IPS-18a (cell line): ENCODE data around the gene PTPRZ1.

ENCODE experiments used
- H3K27ac ChIP-seq: one replicate; pipeline ENCODE4 v1.5.1; 2013; ENCODE audit warnings: low read length
- H3K27me3 ChIP-seq: one replicate; pipeline ENCODE4 v1.6.1; 2013; ENCODE audit warnings: mild to moderate bottlenecking, low read length; ENCODE audit not compliant: control insufficient read depth, insufficient read depth
- H3K36me3 ChIP-seq: one replicate; pipeline ENCODE4 v1.6.1; 2013; ENCODE audit warnings: low read depth, low read length; ENCODE audit not compliant: control insufficient read depth
- H3K4me1 ChIP-seq: one replicate; pipeline ENCODE4 v1.6.1; 2013; ENCODE audit warnings: low read depth, low read length; ENCODE audit not compliant: control insufficient read depth
- H3K4me3 ChIP-seq: one replicate; pipeline ENCODE4 v1.5.1; 2013; ENCODE audit warnings: low read length
- H3K9ac ChIP-seq: one replicate; pipeline ENCODE4 v1.6.1; 2013; ENCODE audit warnings: mild to moderate bottlenecking, low read length, moderate library complexity
- H3K9me3 ChIP-seq: one replicate; pipeline ENCODE4 v1.6.1; 2013; ENCODE audit warnings: low read depth, low read length; ENCODE audit not compliant: control insufficient read depth

The PTPRZ1 gene

DNA sequence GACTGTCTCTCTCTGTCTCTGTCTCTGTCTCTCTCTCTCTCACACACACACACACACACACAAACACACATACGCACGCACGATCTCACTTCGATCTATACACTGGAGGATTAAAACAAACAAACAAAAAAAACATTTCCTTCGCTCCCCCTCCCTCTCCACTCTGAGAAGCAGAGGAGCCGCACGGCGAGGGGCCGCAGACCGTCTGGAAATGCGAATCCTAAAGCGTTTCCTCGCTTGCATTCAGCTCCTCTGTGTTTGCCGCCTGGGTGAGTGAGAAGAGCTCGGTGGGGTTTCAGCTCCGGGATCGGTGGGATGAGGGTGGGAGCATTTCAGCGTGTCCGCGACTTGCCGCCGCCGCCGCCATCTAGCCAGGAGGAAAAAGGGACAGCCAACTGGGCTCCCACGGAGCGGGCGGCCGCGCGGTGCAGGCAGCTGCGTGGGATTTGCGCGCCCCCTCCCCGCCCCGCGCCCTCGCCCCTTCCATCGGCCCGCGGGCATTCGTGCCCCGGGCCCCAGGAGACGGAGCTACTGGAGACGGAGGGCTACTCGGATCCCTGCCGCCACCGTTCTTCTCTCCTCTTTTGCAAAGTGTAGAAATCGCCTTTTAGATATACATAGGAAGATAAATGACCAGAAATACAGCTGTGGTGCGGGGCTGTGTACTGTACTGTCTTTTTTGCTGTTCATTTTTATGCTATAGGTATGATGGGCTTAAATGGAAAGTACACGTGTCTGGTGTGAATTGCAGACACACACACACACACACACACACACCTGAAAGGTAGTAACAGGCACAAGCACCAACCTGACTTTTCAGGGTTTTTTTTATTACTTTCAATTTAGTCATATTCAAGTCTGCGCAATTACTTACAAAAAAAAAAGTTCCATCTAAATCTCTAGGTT is 581 bp downstream of the PTPRZ1 start:
- no peaks in the 10 kb centered on the region for H3K9me3 ChIP-seq
- H3K36me3 ChIP-seq, result no peaks in the 10 kb centered on the region
- peak overlapping the region; percentile 60 for H3K27ac ChIP-seq
- H3K27me3 ChIP-seq, result no peaks in the 10 kb centered on the region
- H3K9ac ChIP-seq, result peak overlapping the region; percentile 97
- peaks cover 32% of the 10 kb centered on the region for H3K4me1 ChIP-seq
- peak overlapping the region; percentile 85 for H3K4me3 ChIP-seq

DNA sequence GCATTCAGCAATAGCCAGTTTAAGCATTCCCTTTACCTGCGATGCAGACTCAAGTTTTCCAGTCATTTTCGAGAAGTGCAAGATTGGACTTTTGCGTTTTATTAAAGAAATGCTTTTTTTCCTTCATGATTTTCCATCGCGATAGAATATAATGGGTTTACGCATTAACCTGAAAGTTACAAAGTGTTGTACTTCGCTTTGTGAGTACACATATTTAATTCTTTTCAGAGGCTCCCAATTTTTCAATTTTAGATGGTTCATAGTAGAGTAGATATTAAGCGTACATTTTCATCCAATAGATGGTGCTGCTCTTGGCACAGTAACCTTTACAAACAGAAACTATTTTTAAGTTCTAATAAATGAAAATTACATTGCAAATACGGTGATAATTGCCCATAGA is 1.3 kb downstream of the PTPRZ1 start:
- H3K4me1 ChIP-seq, result peaks cover 40% of the 10 kb centered on the region
- peak overlapping the region; percentile 97 for H3K9ac ChIP-seq
- no peaks in the 10 kb centered on the region for H3K9me3 ChIP-seq
- peaks cover 4% of the 10 kb centered on the region for H3K36me3 ChIP-seq
- peak overlapping the region; percentile 85 for H3K4me3 ChIP-seq
- H3K27me3 ChIP-seq, result no peaks in the 10 kb centered on the region
- peak overlapping the region; percentile 2 for H3K27ac ChIP-seq

DNA sequence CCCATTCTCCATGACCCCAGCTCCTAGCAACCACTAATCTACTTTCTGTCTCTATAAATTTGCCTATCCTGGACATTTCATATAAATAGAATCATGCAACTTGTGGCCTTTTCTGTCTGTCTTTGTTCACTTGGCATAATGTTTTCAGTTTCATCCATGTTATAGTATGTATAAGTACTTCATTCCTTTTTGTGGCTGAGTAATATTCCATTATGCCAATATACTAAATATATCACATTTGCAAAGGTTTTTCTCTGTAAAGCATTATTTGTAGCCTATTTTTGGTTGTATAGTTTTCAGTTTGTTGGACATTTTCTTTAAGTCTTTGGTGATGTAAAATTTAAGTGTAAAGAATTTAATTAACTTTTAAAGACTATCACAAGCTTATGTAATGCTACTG is 2.2 kb downstream of the PTPRZ1 start:
- peak overlapping the region; percentile 97 for H3K9ac ChIP-seq
- peak overlapping the region; percentile 85 for H3K4me3 ChIP-seq
- no peak overlapping the region for H3K27ac ChIP-seq
- H3K27me3 ChIP-seq, result no peaks in the 10 kb centered on the region
- peaks cover 4% of the 10 kb centered on the region for H3K36me3 ChIP-seq
- H3K4me1 ChIP-seq, result peaks cover 49% of the 10 kb centered on the region
- H3K9me3 ChIP-seq, result no peaks in the 10 kb centered on the region

DNA sequence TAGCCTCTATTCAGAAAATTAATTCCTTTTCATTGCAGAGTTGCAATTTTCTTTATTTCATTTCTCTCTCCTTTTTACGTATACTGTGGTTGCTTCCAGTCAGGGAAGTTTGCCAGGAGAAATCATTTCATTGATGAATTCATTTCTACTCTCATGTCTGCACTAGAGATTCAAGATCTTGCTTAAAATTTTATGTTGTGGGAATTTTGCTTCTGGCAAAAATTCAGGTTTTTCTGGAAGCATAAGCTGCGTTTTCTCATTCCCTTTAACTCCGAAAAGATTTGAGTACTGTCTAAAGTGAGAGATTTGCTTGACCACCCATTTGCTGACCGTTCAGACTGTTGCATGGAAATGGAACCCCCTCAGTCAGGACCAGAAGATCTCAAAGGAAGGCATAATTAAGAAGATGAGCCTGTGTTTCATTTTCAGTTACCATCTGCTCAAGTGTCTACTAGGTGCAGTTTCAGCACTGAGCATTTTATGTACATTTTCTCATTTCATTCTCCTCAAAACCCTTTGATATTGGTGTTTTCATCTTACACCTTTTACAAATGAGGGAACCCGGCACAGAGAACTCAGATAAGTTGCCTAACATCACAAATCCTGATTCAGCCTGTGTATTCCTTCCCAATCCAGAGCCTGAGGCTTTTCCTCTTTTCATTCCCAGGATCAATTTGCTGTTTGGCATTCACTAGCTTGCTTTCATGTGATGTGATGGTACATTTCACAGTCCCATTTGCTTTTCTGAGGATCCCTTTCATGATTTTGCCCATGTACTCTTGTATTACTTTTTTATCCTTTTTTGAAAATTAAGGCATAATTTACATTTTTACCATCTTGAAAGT is 3.9 kb downstream of the PTPRZ1 start:
- no peak overlapping the region for H3K27ac ChIP-seq
- peak overlapping the region; percentile 85 for H3K4me3 ChIP-seq
- no peak overlapping the region for H3K9ac ChIP-seq
- H3K27me3 ChIP-seq, result no peaks in the 10 kb centered on the region
- peaks cover 63% of the 10 kb centered on the region for H3K4me1 ChIP-seq
- H3K9me3 ChIP-seq, result no peaks in the 10 kb centered on the region
- H3K36me3 ChIP-seq, result peaks cover 4% of the 10 kb centered on the region

DNA sequence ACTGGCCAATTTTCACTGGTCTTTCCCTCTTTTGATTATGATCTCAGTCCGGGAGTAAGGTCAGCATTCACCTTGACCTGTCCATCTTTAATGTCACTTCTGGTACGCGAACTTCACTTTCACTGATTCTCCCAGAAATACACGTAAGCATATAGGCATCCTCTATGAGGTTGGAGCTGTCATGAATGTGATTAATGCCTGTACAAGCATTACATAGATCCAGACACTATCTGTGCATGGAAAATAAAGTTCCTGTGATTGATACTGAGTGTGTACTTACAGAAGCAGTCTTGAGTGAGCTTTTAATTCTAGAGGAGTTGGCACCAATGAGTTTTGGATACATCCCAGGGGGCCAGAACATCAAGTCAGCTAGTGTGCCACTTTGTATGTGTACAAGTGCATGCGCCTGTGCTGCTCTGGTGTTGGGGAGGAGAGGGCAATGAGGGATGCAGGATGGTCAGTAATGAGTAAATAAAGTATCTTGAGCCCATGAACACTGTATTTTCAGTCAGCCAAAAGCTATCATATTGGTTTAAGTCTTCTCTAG is 6.0 kb downstream of the PTPRZ1 start:
- no peaks in the 10 kb centered on the region for H3K27me3 ChIP-seq
- H3K9ac ChIP-seq, result no peak overlapping the region
- H3K9me3 ChIP-seq, result no peaks in the 10 kb centered on the region
- H3K4me3 ChIP-seq, result peak overlapping the region; percentile 28
- H3K4me1 ChIP-seq, result peaks cover 71% of the 10 kb centered on the region
- peaks cover 4% of the 10 kb centered on the region for H3K36me3 ChIP-seq
- H3K27ac ChIP-seq, result no peak overlapping the region

DNA sequence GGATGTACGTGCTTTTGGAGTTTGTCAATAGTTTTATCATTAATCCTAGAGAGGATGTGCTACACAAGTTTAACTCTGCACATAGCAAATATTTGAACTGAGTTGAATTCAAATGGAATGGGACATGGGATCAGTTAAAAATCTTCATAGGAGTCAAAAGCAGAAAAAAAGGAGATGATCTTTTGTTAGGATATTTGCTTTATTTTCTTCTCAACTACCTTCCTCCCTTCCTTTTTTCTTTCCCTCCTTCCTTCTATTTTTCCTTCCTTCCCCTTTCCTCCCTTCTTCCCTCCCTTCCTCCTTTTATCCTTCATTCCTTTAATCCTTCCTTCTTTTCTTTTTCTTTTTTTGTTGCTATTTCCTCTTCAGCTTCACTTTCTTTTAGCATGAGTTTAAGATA is 6.6 kb downstream of the PTPRZ1 start:
- Histone ChIP-seq H3K27ac (no peak overlapping the region), H3K9me3 (no peaks in the 10 kb centered on the region), H3K27me3 (no peaks in the 10 kb centered on the region), H3K4me3 (peak overlapping the region; percentile 28), H3K4me1 (peaks cover 76% of the 10 kb centered on the region), H3K9ac (no peak overlapping the region), H3K36me3 (peaks cover 4% of the 10 kb centered on the region)

DNA sequence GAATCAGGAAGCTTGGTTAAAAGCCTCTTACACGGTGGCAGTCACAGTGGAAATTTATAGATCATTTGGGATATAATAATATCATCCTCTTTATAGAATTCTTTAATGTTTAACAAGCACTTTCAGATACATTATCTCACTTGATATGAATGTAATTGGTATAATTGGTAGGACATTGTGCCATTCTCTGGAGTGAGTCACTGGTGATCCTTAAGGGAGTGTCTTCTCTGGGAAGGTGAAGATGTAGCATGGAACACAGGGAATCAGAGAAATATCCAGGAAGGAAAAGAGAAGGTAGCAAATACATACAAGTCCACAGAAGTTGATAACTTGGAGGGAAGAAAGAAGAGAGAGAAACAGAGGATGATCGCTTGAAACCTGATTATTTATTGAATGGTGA is 9.8 kb downstream of the PTPRZ1 start:
- no peak overlapping the region for H3K9ac ChIP-seq
- H3K4me3 ChIP-seq, result no peak overlapping the region
- H3K4me1 ChIP-seq, result peaks cover 76% of the 10 kb centered on the region
- H3K27ac ChIP-seq, result no peak overlapping the region
- no peaks in the 10 kb centered on the region for H3K9me3 ChIP-seq
- no peaks in the 10 kb centered on the region for H3K27me3 ChIP-seq
- H3K36me3 ChIP-seq, result peaks cover 4% of the 10 kb centered on the region

DNA sequence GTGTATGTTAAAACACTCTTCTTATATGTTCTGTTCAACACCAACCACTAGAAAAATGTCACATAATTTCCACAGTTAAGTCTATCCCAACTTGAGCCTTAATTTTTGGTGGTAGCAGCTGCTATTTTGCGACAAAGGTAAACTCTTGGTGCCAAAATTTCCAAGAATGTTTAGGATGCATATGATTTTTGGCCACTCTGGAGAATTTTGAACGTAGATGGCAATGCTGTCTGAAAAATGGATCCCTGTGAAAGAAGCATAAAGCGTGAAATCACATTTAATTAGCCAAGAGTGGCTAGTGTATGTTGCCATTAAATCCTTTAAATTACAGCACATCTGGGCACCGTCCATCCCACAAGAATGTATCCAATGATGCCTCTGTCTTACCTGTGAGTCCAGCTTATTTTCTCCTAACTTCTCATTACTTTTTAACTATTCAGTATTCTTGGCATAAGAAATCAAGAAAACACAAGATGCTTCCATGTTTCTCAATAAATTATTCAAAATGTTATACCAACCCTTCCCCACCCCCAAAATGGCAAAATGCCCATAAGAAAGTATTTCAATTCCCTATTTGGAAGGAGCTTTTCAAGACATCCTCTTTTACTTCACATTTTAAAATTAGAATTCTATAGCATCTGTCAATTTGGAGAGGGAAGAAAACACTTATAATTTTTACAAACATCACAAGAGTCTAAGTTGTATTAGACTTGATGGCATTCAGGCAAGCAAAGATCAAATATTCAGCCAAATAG is 12.4 kb downstream of the PTPRZ1 start:
- Histone ChIP-seq H3K27me3 (no peaks in the 10 kb centered on the region), H3K36me3 (no peaks in the 10 kb centered on the region), H3K27ac (no peak overlapping the region), H3K4me1 (peaks cover 54% of the 10 kb centered on the region), H3K9me3 (no peaks in the 10 kb centered on the region), H3K4me3 (no peak overlapping the region), H3K9ac (no peak overlapping the region)

DNA sequence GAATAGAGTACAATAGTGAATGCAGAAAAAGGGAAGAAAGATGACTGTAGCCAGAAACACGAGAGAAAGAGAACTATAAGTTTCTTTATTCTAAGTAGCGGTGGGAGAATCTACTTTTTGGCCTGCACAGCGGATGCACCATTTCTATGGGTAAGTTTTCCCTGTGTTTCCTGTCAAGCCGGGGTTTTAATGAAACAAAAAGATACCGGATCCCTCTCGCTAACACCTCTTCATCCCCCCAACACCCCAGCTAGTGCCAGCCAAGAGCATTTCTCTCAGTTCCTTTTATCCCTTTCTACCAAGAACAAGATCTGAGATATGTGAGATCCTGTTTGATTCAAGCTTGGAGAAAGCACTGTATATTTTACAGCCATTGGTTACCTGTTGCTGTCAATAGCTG is 14.7 kb downstream of the PTPRZ1 start:
- H3K27ac ChIP-seq, result no peak overlapping the region
- no peaks in the 10 kb centered on the region for H3K9me3 ChIP-seq
- no peak overlapping the region for H3K9ac ChIP-seq
- no peaks in the 10 kb centered on the region for H3K36me3 ChIP-seq
- no peak overlapping the region for H3K4me3 ChIP-seq
- peaks cover 43% of the 10 kb centered on the region for H3K4me1 ChIP-seq
- H3K27me3 ChIP-seq, result no peaks in the 10 kb centered on the region

DNA sequence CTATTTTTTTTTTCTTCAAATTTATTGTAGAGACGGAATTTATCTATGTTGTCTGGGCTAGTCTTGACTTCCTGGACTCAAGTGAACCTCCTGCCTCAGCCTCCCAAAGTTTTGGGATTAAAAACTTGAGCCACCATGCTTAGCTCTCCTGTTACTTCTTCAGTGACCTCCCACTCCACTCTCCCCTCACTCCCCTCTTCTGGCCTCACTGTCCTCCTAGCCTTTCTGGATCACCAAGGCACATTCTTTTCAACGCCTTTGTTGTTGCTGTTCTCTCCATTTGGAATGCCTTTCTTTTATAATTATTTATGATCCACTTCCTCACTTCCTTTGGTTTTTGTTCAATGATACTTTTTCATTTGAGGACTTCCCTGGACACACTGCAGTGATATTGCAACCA is 17.9 kb downstream of the PTPRZ1 start:
- Histone ChIP-seq H3K4me3 (no peak overlapping the region), H3K27me3 (no peaks in the 10 kb centered on the region), H3K9ac (no peak overlapping the region), H3K36me3 (peaks cover 12% of the 10 kb centered on the region), H3K4me1 (peaks cover 24% of the 10 kb centered on the region), H3K9me3 (no peaks in the 10 kb centered on the region), H3K27ac (no peak overlapping the region)

DNA sequence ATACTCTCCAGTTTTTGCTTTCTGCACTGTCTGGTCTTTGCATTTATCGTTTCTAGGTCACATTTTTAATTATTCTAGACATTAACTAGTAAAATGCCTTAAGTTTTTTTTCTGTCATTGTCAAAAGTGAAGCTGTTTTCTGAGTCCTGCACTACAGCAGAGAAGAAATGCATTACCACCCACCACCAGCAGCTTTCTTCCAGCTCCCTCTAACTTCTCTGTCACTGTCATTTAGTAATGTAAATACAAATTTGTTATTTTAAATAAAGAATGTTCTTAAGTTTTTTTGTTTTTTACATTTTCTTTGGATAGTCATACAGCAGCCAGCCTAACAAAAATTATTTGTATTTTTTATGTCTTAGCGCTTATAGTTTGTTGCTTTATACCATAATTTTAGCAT is 18.8 kb downstream of the PTPRZ1 start:
- Histone ChIP-seq H3K4me1 (peaks cover 21% of the 10 kb centered on the region), H3K36me3 (peaks cover 12% of the 10 kb centered on the region), H3K27me3 (no peaks in the 10 kb centered on the region), H3K9ac (no peak overlapping the region), H3K27ac (no peak overlapping the region), H3K9me3 (no peaks in the 10 kb centered on the region), H3K4me3 (no peak overlapping the region)
